Smooth muscle cell (in vitro differentiated cells): ENCODE data around the gene GREM1. TPM values are rescaled to one million over a fixed set of nuclear protein-coding genes. Genes with fewer than 3 reads are reported as not detected.

Experiments
- DNase-seq: peaks from one replicate; lab custom pipeline; 2025; ENCODE audit not compliant: unreplicated experiment; lab: John Stamatoyannopoulos, UW
- H2AFZ ChIP-seq: fragments of 200-600 bp; sonication (generic); 2 replicates; pipeline ENCODE4 v1.6.0; 2016; ENCODE audit warnings: antibody characterized with exemption, low read depth, mild to moderate bottlenecking
- H3F3A ChIP-seq: fragments of 200-600 bp; sonication (generic); 2 replicates; pipeline ENCODE4 v1.6.0; 2017; ENCODE audit warnings: antibody characterized with exemption, low read depth
- H3K27ac ChIP-seq: fragments of 200-600 bp; sonication (generic); 2 replicates; pipeline ENCODE4 v1.5.1; 2016; ENCODE audit warnings: low read depth, mild to moderate bottlenecking
- H3K27me3 ChIP-seq: fragments of 200-600 bp; sonication (generic); 2 replicates; pipeline ENCODE4 v1.6.1; 2016; ENCODE audit warnings: low read depth, mild to moderate bottlenecking
- H3K36me3 ChIP-seq: fragments of 200-600 bp; sonication (generic); 2 replicates; pipeline ENCODE4 v1.5.1; 2016; ENCODE audit warnings: low read depth
- H3K4me1 ChIP-seq: fragments of 200-600 bp; sonication (generic); 2 replicates; pipeline ENCODE4 v1.5.1; 2016; ENCODE audit warnings: low read depth
- H3K4me2 ChIP-seq: fragments of 200-600 bp; sonication (generic); 2 replicates; pipeline ENCODE4 v1.6.0; 2016; ENCODE audit warnings: mild to moderate bottlenecking
- H3K4me3 ChIP-seq: fragments of 200-600 bp; sonication (generic); 2 replicates; pipeline ENCODE4 v1.5.1; 2016; ENCODE audit warnings: mild to moderate bottlenecking
- H3K79me2 ChIP-seq: fragments of 200-600 bp; sonication (generic); 2 replicates; pipeline ENCODE4 v1.6.0; 2016; ENCODE audit warnings: low read depth, mild to moderate bottlenecking
- H3K9ac ChIP-seq: fragments of 200-600 bp; sonication (generic); 2 replicates; pipeline ENCODE4 v1.6.0; 2016; ENCODE audit warnings: low read depth
- H3K9me3 ChIP-seq: fragments of 200-600 bp; sonication (generic); replicated peaks from 2 replicates; pipeline ENCODE4 v1.5.1; 2016; ENCODE audit warnings: low read depth
- H4K20me1 ChIP-seq: fragments of 200-600 bp; sonication (generic); 2 replicates; pipeline ENCODE4 v1.6.0; 2016; ENCODE audit warnings: low read depth
- CTCF ChIP-seq: fragments of 200-600 bp; sonication (generic); IDR thresholded peaks from 2 replicates; pipeline ENCODE4 v1.5.1; 2017; ENCODE audit warnings: borderline replicate concordance, mild to moderate bottlenecking, antibody characterized with exemption; ENCODE audit not compliant: insufficient read depth, poor library complexity, severe bottlenecking
- WGBS: methylation state at CpG from one replicate; pipeline ENCODE4 v1.1.7; 2016; ENCODE audit warnings: low lambda C conversion rate; 5-methylcytosine and 5-hydroxymethylcytosine counted together
- polyA plus RNA-seq: library from polyadenylated mRNA; unstranded; fragments of >200 nt; fragmentation: Nextera tagmentation; extraction: Ambion mirVana; gene quantifications from 2 replicates; pipeline ENCODE4 v1.2.1, GENCODE V29; 2016
- total RNA-seq: library from RNA; depleted of rRNA; stranded (reverse); fragments of >200 nt; gene quantifications from 2 replicates; pipeline ENCODE4 v1.2.3, GENCODE V29; 2014

GREM1 gene
- total and polyA plus RNA-seq, 2 experiments from 2014 or later, result 57.4 to 80.1 TPM

DNA sequence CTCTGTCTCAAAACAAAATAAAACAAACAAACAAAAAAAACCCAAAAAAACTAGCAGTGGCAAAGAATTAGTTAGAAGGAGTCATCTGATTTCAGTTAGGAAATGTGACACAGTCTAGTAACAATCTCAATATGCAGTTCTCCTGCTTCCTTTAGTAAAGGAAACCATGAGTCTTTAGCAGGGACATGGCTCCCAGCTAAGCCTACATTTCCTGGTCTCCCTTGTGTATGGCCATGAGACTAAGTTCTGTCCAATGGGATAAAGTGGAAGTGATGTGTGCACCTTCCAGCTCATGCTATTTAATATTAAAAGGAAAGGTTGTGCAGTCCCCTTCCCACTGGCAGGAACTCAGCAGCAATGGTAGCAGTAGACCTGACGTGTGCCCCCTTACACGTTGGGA lies 74.6 kb downstream of the GREM1 start:
- no peak overlapping the region for H3K27ac ChIP-seq
- no peak overlapping the region for H3K4me3 ChIP-seq
- H3K4me1 ChIP-seq, result no peaks in the 10 kb centered on the region
- DNase-seq, result no peak
- H3K4me2 ChIP-seq, result no peak overlapping the region
- no peaks in the 10 kb centered on the region for H3K27me3 ChIP-seq
- no peaks in the 10 kb centered on the region for H3K79me2 ChIP-seq
- no peak for TF ChIP-seq CTCF
- H2AFZ ChIP-seq, result no peak overlapping the region
- H3F3A ChIP-seq, result no peaks in the 10 kb centered on the region
- no peaks in the 10 kb centered on the region for H3K36me3 ChIP-seq
- H3K9me3 ChIP-seq, result no peaks in the 10 kb centered on the region
- H4K20me1 ChIP-seq, result no peaks in the 10 kb centered on the region
- H3K9ac ChIP-seq, result no peak overlapping the region
- WGBS, result 69% methylated on average over 2 of the region's 2 CpGs

Other genes with a start within 250 kb of the GREM1 start
- 3.1 and 4.1 TPM in 2 replicates for gene GOLGA8N, start 124.5 kb upstream of the GREM1 start, total RNA-seq
- gene GOLGA8N, start 124.5 kb upstream of the GREM1 start, polyA plus RNA-seq, result 0.39 and 0.40 TPM in 2 replicates
- 9.0 and 9.1 TPM in 2 replicates for gene ARHGAP11A, start 102.5 kb upstream of the GREM1 start, total RNA-seq
- 6.0 and 7.8 TPM in 2 replicates for gene ARHGAP11A, start 102.5 kb upstream of the GREM1 start, polyA plus RNA-seq
- 19.5 and 37.2 TPM in 2 replicates for gene SCG5, start 76.3 kb upstream of the GREM1 start, total RNA-seq
- 19.4 and 34.7 TPM in 2 replicates for gene SCG5, start 76.3 kb upstream of the GREM1 start, polyA plus RNA-seq